CD4-positive, CD25-positive, alpha-beta regulatory T cell (primary cell): ENCODE data around the gene AXIN2. TPM values are rescaled to one million over a fixed set of nuclear protein-coding genes. Genes with fewer than 3 reads are reported as not detected.

Experiments
- ATAC-seq, 2 donors: fragments of 150-1000 bp; cut with Tn5 transposase; one replicate each; pipeline ENCODE4 v1.10.0; 2021; ENCODE audit warnings: low read depth in 2 of 2, moderate number of reproducible peaks in 2 of 2, moderate library complexity in 1 of 2
- DNase-seq, 3 donors: peaks; one replicate each; pipeline versions ENCODE4 v3.0.0 to v3.0.0-alpha.2; 2012 to 2022; ENCODE audit warnings: mixed read lengths in 1 of 3
- H3K27ac ChIP-seq: one replicate; pipeline ENCODE4 v1.7.0; 2013; ENCODE audit warnings: mild to moderate bottlenecking, low read length; ENCODE audit not compliant: insufficient read depth, poor library complexity, severe bottlenecking
- H3K27me3 ChIP-seq: one replicate; pipeline ENCODE4 v1.7.0; 2013; ENCODE audit warnings: low read length; ENCODE audit not compliant: control insufficient read depth, insufficient read depth
- H3K36me3 ChIP-seq: one replicate; pipeline ENCODE4 v1.7.0; 2013; ENCODE audit warnings: mild to moderate bottlenecking, low read length, moderate library complexity; ENCODE audit not compliant: control insufficient read depth, insufficient read depth
- H3K4me1 ChIP-seq: 2 replicates; pipeline ENCODE4 v1.7.0; 2013; ENCODE audit warnings: mild to moderate bottlenecking, low read length; ENCODE audit not compliant: insufficient read depth, control insufficient read depth, poor library complexity, severe bottlenecking
- H3K4me3 ChIP-seq: one replicate; pipeline ENCODE4 v1.7.0; 2013; ENCODE audit warnings: low read depth, mild to moderate bottlenecking, low read length, moderate library complexity
- H3K9me3 ChIP-seq, 2 experiments: 1 replicate in 1 of 2; 2 replicates in 1 of 2; pipeline ENCODE4 v1.7.0; 2013; ENCODE audit warnings: low read length in 2 of 2, mild to moderate bottlenecking in 1 of 2, moderate library complexity in 1 of 2; ENCODE audit not compliant: control insufficient read depth in 2 of 2
- H3K27ac Mint-ChIP-seq, 3 donors: one replicate each; pipeline ENCODE4 v1.8.0; 2020 to 2022; ENCODE audit warnings: mild to moderate bottlenecking in 3 of 3, mixed read lengths in 3 of 3, moderate library complexity in 2 of 3
- H3K27me3 Mint-ChIP-seq: one replicate; pipeline ENCODE4 v1.8.0; 2022; ENCODE audit warnings: mild to moderate bottlenecking, mixed read lengths
- H3K36me3 Mint-ChIP-seq: one replicate; pipeline ENCODE4 v1.8.0; 2020; ENCODE audit warnings: mixed read lengths
- H3K4me1 Mint-ChIP-seq, 4 donors: one replicate each; pipeline ENCODE4 v1.8.0; 2020 to 2022; ENCODE audit warnings: mixed read lengths in 4 of 4, mild to moderate bottlenecking in 1 of 4
- H3K4me3 Mint-ChIP-seq, 4 donors: one replicate each; pipeline ENCODE4 v1.8.0; 2020 to 2022; ENCODE audit warnings: mild to moderate bottlenecking in 4 of 4, mixed read lengths in 4 of 4, moderate library complexity in 3 of 4
- H3K9me3 Mint-ChIP-seq, 7 donors: one replicate each; pipeline ENCODE4 v1.8.0; 2020 to 2022; ENCODE audit warnings: mixed read lengths in 7 of 7, mild to moderate bottlenecking in 3 of 7, moderate library complexity in 2 of 7
- polyA plus RNA-seq, 4 donors: library from polyadenylated mRNA; unstranded; fragments of 300-500 nt; fragmentation: Illumina TruSeq; gene quantifications; one replicate each; pipeline ENCODE4 v1.2.3, GENCODE V29; 2021
- total RNA-seq: library from RNA; stranded (reverse); gene quantifications from one replicate; pipeline ENCODE4 v1.2.3, GENCODE V29; 2022

Gene AXIN2
- total and polyA plus RNA-seq, 5 donors from 2014 or later: 0.80 to 17.9 (median 2.0) TPM

GRCh38 chr17:65551267-65552040 lies 10.0 kb downstream of the AXIN2 start:
- no peak overlapping the region for H3K27ac ChIP-seq
- peaks cover 12% of the 10 kb centered on the region for H3K4me1 ChIP-seq
- Mint-ChIP-seq H3K4me3 (peak overlapping the region in 1 of 4 donors; percentile 43), H3K27ac (peak overlapping the region; percentile 41 to 78 (median 46)), H3K9me3 (no peaks in the 10 kb centered on the region), H3K27me3 (no peaks in the 10 kb centered on the region), H3K4me1 (peaks cover 4 to 58% (median 23%) of the 10 kb centered on the region in 4 donors), H3K36me3 (peaks cover 36% of the 10 kb centered on the region)
- H3K27me3 ChIP-seq: no peaks in the 10 kb centered on the region
- H3K4me3 ChIP-seq: no peak overlapping the region
- no peaks in the 10 kb centered on the region for H3K9me3 ChIP-seq
- H3K36me3 ChIP-seq: peaks cover 3% of the 10 kb centered on the region
- no peak for DNase-seq
- no peak for ATAC-seq

DNA sequence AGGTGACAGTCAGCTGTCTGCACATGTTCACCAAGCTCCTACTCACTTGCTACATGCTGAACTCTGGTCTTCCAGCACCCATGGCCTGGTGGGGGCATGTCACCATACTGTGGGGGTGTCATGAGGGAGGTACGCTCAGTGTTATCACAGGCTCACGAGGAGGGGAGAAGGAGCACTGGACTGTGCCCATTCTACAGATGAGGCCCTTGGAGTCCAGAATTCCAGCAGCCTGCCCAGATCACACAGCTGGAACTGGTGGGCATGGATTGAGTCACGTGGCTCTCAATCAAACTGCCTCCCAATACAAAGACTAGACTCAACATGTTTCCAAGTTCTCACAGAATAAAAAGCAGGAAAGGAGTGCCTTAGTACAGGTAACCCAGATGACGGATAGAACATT lies 10.7 kb downstream of the AXIN2 start:
- Histone ChIP-seq H3K36me3 (peaks cover 3% of the 10 kb centered on the region), H3K9me3 (no peaks in the 10 kb centered on the region), H3K27me3 (no peaks in the 10 kb centered on the region), H3K4me1 (peaks cover 5% of the 10 kb centered on the region), H3K4me3 (no peak overlapping the region), H3K27ac (no peak overlapping the region)
- ATAC-seq (no peak), DNase-seq (no peak)
- H3K4me3 Mint-ChIP-seq: no peak overlapping the region
- peaks cover 39% of the 10 kb centered on the region for H3K36me3 Mint-ChIP-seq
- peak overlapping the region in 1 of 3 donors; percentile 78 for H3K27ac Mint-ChIP-seq
- no peaks in the 10 kb centered on the region for H3K9me3 Mint-ChIP-seq
- no peaks in the 10 kb centered on the region for H3K27me3 Mint-ChIP-seq
- peaks cover 4 to 62% (median 24%) of the 10 kb centered on the region in 4 donors for H3K4me1 Mint-ChIP-seq

DNA sequence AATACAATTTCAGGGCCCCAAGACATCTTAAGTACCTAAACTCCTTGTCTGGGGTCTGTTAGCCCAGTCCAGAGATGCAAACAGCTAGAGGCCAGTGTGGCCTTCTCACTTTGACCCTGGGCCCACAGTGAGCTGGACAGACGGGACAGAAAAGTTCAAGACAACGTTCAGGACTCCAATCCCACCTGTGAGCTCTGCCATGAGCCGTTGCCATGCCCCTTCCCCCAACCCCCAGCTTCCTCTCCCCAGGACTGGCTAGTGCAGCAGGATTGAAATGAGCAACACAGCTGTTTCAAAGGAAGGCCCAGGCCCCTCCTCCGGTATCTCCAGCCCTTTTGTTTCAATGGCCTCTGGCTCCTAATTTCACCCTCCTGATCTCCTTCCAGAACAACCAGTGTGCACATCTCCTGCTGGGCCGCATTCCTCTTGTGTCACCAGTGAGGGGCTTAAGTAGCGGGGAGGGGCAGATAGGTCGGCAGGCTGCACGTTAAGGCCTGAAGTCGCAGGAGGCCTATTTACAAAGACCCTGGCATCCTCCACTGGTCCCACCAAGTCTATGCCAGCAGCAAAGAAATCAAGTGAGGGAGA lies 11.3 kb downstream of the AXIN2 start:
- no peaks in the 10 kb centered on the region for H3K9me3 Mint-ChIP-seq
- H3K36me3 Mint-ChIP-seq: peaks cover 39% of the 10 kb centered on the region
- H3K4me3 ChIP-seq: no peak overlapping the region
- peaks cover 4 to 62% (median 24%) of the 10 kb centered on the region in 4 donors for H3K4me1 Mint-ChIP-seq
- peaks cover 3% of the 10 kb centered on the region for H3K36me3 ChIP-seq
- DNase-seq: no peak
- ATAC-seq: no peak
- peaks cover 4% of the 10 kb centered on the region for H3K4me1 ChIP-seq
- H3K27ac ChIP-seq: no peak overlapping the region
- no peak overlapping the region for H3K4me3 Mint-ChIP-seq
- H3K27me3 ChIP-seq: no peaks in the 10 kb centered on the region
- H3K27ac Mint-ChIP-seq: peak overlapping the region in 1 of 3 donors; percentile 62
- no peaks in the 10 kb centered on the region for H3K27me3 Mint-ChIP-seq
- no peaks in the 10 kb centered on the region for H3K9me3 ChIP-seq

DNA sequence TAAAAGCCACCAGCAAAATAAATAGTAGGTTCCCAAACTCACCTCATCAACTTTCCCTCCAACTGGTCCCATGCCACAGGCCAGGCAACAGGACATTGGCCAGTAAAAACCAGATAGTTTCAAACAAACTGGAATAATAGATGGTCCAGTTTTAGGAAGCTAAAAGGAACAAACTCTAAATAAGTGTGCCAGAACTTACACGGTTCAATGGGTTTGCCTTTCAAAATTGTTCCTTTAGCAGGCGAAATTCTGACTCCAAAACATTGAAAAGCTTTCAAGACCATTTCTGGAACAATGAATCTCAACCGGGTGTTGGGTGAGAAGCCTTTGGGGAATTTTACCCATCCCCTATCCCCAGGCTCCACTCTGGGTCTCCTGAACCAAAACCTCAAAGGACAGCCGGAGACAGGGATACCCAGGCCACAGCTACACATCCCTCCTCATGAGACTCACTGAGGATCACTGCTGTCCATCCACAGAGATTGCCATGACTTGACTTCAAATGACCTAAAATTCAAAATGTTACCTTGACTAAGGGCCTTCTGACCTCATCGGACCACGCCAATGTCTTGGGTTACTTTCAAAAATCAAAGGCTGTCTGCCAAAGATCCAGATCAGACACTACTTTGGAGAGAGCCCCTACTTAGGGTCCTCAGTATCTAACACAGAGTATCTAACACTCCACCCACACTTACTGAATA lies 13.0 kb downstream of the AXIN2 start:
- H3K4me3 ChIP-seq: no peak overlapping the region
- H3K4me1 ChIP-seq: no peaks in the 10 kb centered on the region
- peaks cover 39% of the 10 kb centered on the region for H3K36me3 Mint-ChIP-seq
- peaks cover 0 to 60% (median 18%) of the 10 kb centered on the region in 4 donors for H3K4me1 Mint-ChIP-seq
- no peak overlapping the region for H3K27ac ChIP-seq
- H3K27ac Mint-ChIP-seq: no peak overlapping the region
- no peaks in the 10 kb centered on the region for H3K9me3 Mint-ChIP-seq
- peaks cover 3% of the 10 kb centered on the region for H3K36me3 ChIP-seq
- H3K27me3 ChIP-seq: no peaks in the 10 kb centered on the region
- ATAC-seq (no peak), DNase-seq (no peak)
- H3K4me3 Mint-ChIP-seq: no peak overlapping the region
- no peaks in the 10 kb centered on the region for H3K27me3 Mint-ChIP-seq
- no peaks in the 10 kb centered on the region for H3K9me3 ChIP-seq

- Histone ChIP-seq H3K27me3 (no peaks in the 10 kb centered on the region), H3K36me3 (peaks cover 3% of the 10 kb centered on the region), H3K27ac (no peak overlapping the region), H3K9me3 (no peaks in the 10 kb centered on the region), H3K4me3 (no peak overlapping the region), H3K4me1 (no peaks in the 10 kb centered on the region)
- DNase-seq: no peak
- Mint-ChIP-seq H3K9me3 (no peaks in the 10 kb centered on the region), H3K36me3 (peaks cover 45% of the 10 kb centered on the region), H3K4me3 (peak overlapping the region in 2 of 4 donors; percentile 1 to 10), H3K27me3 (no peaks in the 10 kb centered on the region), H3K27ac (peak overlapping the region in 2 of 3 donors; percentile 2 to 67), H3K4me1 (peaks cover 0 to 50% (median 15%) of the 10 kb centered on the region in 4 donors)
- ATAC-seq: no peak
Observed at GRCh38 chr17:65547253-65547670, 14.2 kb downstream of the AXIN2 start.

GRCh38 chr17:65546579-65546978 lies 14.9 kb downstream of the AXIN2 start:
- Mint-ChIP-seq H3K4me1 (peaks cover 0 to 45% (median 11%) of the 10 kb centered on the region in 4 donors), H3K27me3 (no peaks in the 10 kb centered on the region), H3K9me3 (peaks cover 0 to 1% (median 0%) of the 10 kb centered on the region in 7 donors), H3K4me3 (no peak overlapping the region), H3K36me3 (peaks cover 45% of the 10 kb centered on the region), H3K27ac (peak overlapping the region in 2 of 3 donors; percentile 5 to 59)
- H3K4me1 ChIP-seq: no peaks in the 10 kb centered on the region
- no peak overlapping the region for H3K27ac ChIP-seq
- no peaks in the 10 kb centered on the region for H3K9me3 ChIP-seq
- no peak overlapping the region for H3K4me3 ChIP-seq
- ATAC-seq (no peak), DNase-seq (no peak)
- no peaks in the 10 kb centered on the region for H3K27me3 ChIP-seq
- H3K36me3 ChIP-seq: peaks cover 3% of the 10 kb centered on the region

GRCh38 chr17:65545705-65546523 lies 15.5 kb downstream of the AXIN2 start:
- DNase-seq: no peak
- Mint-ChIP-seq H3K27ac (peak overlapping the region in 1 of 3 donors; percentile 59), H3K4me1 (peaks cover 0 to 40% (median 10%) of the 10 kb centered on the region in 4 donors), H3K9me3 (peaks cover 0 to 1% (median 0%) of the 10 kb centered on the region in 7 donors), H3K4me3 (no peak overlapping the region), H3K36me3 (peaks cover 46% of the 10 kb centered on the region), H3K27me3 (no peaks in the 10 kb centered on the region)
- ATAC-seq: no peak
- H3K9me3 ChIP-seq: no peaks in the 10 kb centered on the region
- no peaks in the 10 kb centered on the region for H3K27me3 ChIP-seq
- no peak overlapping the region for H3K4me3 ChIP-seq
- no peak overlapping the region for H3K27ac ChIP-seq
- H3K4me1 ChIP-seq: no peaks in the 10 kb centered on the region
- peaks cover 8% of the 10 kb centered on the region for H3K36me3 ChIP-seq
